Pulmonary artery endothelial cell (primary cell): ENCODE results near the gene UBTFL1. TPM values are rescaled to one million over a fixed set of nuclear protein-coding genes. Genes with fewer than 3 reads are reported as not detected.
"Not testable (repeated sequence)": the region's sequence is repeated elsewhere in the genome, so short reads cannot be mapped to it uniquely, and the experiment has no call there.

ENCODE experiments used
- DNase-seq: peaks from one replicate; pipeline ENCODE4 v3.0.0-alpha.2; 2011; ENCODE audit warnings: low read depth, low spot score
- total RNA-seq: library from RNA; depleted of rRNA; stranded (reverse); fragments of >200 nt; gene quantifications from 2 replicates; pipeline ENCODE4 v1.2.3, GENCODE V29; 2014

UBTFL1 gene, protein sequence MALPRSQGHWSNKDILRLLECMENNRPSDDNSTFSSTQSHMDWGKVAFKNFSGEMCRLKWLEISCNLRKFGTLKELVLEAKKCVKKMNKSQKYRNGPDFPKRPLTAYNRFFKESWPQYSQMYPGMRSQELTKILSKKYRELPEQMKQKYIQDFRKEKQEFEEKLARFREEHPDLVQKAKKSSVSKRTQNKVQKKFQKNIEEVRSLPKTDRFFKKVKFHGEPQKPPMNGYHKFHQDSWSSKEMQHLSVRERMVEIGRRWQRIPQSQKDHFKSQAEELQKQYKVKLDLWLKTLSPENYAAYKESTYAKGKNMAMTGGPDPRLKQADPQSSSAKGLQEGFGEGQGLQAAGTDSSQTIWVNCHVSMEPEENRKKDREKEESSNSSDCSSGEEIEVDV
- not detected in 2 replicates for total RNA-seq

DNA sequence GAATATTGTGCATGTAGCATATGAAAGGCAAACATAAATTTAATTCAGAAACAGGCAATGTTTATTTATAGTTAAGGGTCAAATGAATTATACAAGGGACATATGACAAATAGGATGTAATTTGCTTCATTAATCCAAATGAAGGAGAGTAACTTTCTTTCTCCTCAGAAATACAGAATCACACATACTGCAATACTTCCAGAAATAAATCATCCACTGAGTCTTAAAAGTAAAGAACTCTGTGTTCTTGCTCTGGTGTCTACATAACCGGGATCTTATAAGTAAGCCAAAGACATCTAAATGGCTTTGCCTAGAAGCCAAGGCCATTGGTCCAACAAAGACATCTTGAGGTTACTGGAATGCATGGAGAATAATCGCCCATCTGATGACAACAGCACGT is at the start of gene UBTFL1:
Gene UBTFL1 (plus strand): TSS at position 301 of the 400 bp plus-strand sequence. CDS start 0 bp downstream, at position 301.
- DNase-seq = not testable (repeated sequence)

DNA sequence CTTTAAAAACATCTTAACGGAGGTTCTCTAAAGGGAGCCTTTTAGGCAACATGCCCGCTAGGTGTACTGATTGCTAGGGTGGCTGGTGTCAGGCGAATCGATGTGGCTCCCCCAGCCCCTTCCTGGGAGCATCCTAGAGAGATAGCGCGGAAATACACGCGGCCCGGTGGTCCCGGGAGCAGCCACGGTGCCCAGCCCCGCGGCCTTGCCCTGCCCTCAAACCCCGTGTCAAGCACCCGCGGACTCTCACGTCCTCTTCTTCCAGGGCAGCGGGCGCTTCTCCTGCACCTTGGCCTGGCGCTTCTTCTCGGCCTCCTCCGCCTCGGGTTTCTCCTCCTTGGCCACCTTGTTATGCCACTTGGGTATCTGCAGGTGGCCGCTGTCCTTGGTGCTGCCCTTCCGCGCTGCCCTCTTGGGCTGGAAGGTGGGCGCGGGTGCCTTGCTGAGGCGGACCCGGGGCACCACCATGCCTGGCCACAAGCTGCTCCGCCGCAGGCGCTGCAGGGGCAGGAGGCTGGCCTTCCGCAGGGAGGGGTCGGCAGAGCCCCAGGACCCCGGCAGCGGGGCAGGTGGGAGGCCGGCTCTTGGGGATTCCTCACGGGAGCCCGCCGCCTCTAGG is 34.0 kb upstream of the UBTFL1 start:
- not testable (repeated sequence) for DNase-seq

DNA sequence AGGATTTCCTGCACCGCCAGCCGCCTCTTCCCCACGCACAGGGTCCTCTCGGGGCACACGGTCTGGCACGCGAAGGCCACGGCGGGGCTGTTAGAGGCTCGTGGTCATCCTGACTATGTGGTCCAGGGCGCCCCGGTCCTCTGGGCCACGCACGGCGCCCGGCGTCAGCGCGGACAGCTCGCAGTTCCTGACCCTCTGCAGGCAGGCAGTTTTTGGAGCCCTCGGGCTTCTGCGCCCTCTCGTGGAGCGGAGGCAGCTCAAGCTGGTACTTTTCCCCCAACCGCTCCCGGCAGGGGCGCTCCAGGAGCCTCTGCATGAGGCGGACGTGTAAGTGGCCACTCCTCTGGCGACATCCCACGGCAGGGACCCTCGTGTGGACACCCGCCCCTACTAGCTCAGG is 33.4 kb upstream of the UBTFL1 start:
- not testable (repeated sequence) for DNase-seq

DNA sequence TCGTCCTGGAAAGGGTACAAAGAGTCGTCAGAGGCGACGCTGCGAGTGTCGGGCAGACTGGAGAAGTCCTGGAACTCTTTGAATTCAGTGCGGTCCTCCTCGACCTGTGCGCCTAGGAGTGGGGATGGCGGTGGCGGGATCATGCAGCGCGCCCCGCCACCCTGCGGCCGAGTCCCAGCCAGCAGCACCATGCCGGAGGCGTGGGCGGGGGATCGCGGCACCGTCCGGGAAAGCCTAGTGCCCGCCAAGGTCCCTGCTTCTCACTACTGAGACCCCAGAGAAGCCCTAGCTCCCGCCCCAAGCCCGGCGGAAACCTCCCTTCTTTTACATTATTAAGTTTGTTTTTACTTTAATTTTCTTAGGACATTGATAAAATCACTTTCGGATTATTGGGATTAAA is 32.2 kb upstream of the UBTFL1 start:
- not testable (repeated sequence) for DNase-seq

DNA sequence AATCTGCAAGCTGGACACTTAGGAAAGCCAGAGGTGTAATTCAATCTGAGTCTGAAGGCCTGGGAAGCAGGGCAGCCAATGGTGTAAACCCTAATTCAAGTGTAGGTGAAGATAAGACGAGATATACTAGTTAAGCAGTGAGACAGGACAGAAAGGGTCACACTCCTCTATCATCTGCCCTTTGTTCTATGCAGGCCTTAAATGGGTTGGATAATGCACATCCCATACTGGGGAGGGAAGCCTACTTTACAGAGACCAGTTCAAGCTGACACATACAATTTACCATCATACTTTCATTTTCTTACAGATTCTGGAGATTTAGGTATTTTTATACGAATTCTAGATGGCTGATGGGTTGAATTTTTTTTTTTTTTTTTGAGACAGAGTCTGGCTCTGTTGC is 3.0 kb downstream of the UBTFL1 start:
- DNase-seq = not testable (repeated sequence)

DNA sequence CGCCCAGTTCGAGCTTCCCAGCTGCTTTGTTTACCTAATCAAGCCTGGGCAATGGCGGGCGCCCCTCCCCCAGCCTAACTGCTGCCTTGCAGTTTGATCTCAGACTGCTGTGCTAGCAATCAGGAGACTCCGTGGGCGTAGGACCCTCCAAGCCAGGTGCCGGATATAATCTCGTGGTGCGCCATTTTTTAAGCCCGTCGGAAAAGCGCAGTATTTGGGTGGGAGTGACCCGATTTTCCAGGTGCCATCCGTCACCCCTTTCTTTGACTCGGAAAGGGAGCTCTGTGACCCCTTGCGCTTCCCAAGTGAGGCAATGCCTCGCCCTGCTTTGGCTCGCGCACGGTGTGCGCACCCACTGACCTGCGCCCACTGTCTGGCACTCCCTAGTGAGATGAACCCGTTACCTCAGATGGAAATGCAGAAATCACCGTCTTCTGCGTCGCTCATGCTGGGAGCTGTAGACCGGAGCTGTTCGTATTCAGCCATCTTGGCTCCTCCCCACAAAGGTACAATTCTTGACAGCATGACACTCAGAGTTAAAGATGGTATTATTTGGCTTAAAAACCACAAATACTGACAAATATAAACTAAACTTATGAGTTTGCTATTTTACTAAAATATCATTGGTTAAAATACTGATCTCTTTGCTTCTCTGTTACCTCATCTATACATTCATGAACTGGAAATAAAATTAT is 9.6 kb downstream of the UBTFL1 start:
- DNase-seq = not testable (repeated sequence)

DNA sequence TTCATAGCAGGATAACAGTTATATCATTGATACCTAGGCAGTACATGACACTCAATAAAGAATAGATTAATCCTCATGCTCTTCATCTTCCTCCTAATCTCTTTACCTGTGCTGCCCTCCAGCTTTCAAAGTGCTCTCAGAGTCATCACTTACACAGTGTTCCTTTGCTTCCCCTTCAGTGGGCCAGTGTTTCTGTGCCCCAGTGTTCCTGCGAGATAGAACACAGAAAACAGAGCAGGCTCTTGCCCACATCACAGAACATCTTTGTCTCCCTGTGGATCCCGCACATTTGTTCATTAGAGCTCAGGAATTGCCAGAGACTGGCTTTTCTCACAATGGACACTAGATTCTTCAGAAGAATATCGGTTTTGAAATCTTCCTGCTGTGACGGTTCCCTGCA is 12.5 kb downstream of the UBTFL1 start:
- DNase-seq = not testable (repeated sequence)

DNA sequence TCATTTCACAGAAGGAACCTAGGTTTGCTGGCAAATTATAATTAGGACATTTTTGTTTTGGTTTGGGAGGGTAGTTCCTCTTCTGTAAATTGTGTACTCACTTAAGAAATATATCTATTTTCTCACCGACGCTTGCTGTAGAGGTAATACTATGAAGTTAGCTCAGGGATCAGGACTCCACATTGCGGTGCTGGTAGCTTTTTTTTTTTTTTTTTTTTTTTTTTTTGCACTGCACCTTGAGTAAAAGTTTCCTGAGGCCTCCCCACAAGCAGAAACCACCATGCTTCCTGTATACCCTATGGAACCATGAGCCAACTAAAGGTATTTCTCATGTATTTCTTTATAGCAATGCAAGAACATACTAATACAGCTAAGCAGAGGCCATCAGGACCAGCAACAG is 14.7 kb downstream of the UBTFL1 start:
- DNase-seq = no peak

DNA sequence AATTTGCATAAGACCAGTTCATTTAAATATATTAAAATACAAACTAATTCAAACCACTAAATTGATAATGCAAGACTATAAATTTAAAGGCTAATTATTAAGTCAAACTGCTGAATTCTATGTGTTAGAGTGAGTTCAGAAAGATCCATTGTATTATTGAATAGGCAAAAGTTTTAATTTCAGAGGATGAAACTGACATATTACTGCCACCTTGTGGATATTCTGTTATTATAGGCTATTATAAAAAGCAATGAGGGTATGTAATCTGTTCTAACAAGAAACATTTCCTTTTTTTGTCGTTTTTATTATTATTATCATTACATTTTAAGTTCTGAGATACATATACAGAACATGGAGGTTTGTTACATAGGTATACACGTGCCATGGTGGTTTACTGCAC is 27.8 kb downstream of the UBTFL1 start:
- no peak for DNase-seq

DNA sequence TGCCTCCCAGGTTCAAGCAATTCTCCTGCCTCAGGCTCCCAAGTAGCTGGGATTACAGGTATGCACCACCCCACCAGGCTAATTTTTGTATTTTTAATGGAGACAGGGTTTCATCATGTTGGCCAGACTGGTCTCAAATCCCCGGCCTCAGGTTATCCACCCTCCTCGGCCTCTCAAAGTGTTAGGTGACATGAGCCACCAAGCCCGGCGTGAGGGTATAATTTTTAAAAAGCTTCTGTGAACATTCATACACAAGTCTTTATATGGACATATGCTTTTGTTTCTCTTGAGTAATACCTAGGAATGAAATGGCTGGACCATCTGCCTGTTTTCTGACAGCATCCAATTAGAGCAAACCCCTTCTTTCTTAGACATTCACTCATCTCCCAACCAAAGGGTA is 34.4 kb downstream of the UBTFL1 start:
- no peak for DNase-seq

DNA sequence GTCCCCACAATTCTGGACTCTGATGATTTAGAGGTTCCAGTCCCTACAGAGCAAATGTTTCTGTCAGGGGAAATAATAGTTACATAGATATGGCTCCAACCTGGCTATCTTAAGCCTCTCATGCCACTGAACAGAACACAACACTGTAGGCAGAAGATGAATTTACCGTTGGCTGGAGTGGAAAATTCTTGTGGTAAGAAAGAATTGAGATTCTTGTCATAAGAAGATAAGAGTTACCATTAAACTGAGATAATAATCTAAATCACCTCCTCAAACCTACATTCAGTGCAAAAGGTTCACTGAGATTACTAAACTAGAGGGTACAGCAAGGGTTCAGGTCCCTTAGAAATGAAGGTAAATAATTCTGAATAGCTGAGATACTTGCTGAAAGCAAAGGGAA is 38.6 kb downstream of the UBTFL1 start:
- no peak for DNase-seq

DNA sequence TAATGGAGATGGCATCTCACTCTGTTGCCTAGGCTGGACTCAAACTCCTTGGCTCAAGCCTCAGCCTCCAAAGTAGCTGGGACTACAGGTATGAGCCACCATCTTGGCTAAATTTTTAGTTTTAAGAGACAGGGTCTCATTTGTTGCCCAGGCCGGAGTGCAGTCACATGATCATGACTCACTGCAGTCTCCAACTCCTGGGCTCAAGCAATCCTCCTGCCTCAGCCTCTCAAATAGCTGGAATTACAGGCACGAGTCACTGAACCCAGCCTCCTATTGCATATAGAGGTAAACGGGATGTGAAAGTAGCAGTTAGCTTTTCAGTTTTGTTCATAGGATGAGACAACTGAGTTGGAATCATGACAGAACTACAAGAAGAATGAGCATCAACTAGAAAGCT is 39.2 kb downstream of the UBTFL1 start:
- DNase-seq = no peak

DNA sequence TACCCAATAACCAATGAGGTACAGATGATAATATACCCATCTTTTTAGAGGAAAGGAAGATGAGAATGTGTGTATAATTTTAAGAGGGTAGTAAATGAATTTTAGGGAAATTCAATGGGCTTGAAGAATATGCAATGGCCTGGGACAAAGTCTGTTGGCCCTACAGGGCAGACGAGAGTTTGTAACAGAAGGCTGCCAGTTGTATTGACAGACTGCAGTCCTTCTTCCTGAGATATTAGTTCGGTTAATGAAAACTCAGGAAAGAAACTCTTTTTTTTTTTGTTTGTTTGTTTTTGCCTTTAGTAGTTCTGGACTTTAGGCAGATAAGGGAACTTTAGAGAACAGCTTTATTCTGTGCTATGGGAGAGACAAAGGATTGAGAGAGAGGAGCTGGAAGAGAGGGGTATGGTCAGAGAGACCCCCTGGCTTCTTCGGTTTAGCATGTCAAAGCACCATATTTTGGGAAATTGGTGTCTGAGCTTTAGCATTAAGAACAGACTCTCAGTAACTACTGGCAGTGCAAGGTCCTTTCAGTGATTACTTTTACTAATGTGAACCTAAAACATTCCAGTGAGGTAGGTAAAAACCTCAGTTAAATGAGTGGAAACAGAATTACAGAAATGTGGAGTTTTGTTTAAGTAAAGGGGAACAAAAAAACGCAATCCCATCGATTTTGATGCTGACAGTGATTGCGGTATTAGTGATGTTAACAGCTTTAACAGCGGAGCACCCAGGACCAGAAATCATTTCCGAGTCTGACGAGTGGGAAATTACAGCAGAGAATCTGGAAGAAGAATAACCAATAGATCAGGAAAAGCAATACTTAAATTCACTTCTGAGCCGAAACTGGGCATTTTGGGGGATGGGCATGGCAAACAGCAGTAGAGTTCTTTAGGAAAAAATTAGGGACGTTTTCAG is 48.1 kb downstream of the UBTFL1 start:
- DNase-seq = no peak

DNA sequence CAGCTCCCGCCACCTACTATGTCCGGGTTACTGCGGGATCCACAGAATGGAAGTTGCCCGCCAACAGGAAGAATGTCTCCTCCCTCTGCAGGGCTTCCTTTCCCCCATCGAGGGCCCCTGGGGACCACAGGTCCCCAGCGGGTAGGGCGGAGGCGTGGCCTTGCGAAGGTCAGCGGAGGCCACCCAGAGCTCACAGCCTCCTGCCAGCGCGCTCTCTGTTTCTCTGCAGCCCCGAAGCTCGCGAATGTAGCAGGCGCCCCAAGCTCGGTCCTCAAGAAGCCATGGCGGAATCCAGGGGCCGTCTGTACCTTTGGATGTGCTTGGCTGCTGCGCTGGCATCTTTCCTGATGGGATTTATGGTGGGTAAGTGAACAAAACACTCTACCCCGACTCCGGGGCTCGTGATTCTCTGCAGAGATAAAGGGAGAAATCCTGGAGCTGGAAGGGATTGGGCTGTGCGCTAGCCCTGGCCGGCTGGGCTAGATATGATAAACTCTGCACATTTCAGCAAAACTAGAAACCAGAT is 48.8 kb downstream of the UBTFL1 start, which contains the start of gene NAALAD2:
Gene NAALAD2 (plus strand): TSS at position 186 of the 526 bp plus-strand sequence. CDS start 96 bp downstream, at position 282.
- no peak for DNase-seq

DNA sequence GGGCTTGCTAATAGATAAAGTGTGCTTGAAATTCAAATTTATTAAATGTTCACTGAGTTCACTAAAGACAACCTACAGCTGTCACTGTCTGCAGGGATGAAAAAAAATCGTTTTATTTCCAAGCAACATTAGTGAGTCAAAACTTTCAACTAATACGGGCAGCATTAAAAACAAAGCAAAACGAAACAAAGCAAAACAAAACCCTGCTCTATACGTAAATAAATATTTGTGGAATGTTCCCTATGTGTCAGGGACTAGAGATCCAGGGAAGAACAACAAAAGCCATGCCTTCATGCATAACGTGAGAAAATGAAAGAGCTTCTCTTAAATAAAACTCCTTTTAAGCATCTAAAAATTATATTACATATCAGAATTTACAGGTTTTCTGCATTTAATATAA is 49.3 kb downstream of the UBTFL1 start:
- DNase-seq = no peak

Other genes with a start within 250 kb of the UBTFL1 start
- gene TRIM64B, start 207.5 kb upstream of the UBTFL1 start, total RNA-seq = not detected in 2 replicates
- gene TRIM49D1, start 163.7 kb upstream of the UBTFL1 start, total RNA-seq = not detected in 2 replicates
- gene TRIM49D2, start 161.9 kb upstream of the UBTFL1 start, total RNA-seq = not detected in 2 replicates
- not detected in 2 replicates for gene TRIM64, start 119.9 kb upstream of the UBTFL1 start, total RNA-seq
- gene TRIM49C, start 54.8 kb upstream of the UBTFL1 start, total RNA-seq = not detected in 2 replicates
- 0.21 and 0.40 TPM in 2 replicates for gene NAALAD2, start 48.7 kb downstream of the UBTFL1 start, total RNA-seq
- 22.7 and 93.3 TPM in 2 replicates for gene CHORDC1, start 137.1 kb downstream of the UBTFL1 start, total RNA-seq